Measurements from ENCODE around the gene CIDEA.
A peak's percentile ranks its signal among the peaks of the same experiment; 100 is the strongest.
"Not testable (repeated sequence)": the region's sequence is repeated elsewhere in the genome, so short reads cannot be mapped to it uniquely, and the experiment has no call there.

Gene CIDEA

DNA sequence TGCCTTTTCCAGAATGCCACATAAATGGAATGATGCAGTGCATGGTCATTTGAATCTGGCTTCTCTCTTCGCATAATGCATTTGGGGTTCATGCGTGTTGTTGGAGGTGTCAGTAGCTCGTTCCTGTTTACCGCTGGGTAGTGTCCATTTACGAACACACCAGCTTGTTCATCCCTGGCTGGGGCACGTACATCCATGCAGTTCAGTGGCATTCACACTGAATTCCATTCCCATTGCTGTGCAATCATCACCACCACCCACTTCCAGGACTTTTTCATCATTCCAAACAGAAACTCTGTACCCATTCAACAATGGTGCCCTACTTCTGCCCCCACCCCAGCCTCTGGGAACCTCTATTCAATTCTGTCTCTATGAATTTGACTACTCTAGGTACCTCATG, 14.7 kb upstream of the CIDEA start:
- no peak for DNase-seq

DNA sequence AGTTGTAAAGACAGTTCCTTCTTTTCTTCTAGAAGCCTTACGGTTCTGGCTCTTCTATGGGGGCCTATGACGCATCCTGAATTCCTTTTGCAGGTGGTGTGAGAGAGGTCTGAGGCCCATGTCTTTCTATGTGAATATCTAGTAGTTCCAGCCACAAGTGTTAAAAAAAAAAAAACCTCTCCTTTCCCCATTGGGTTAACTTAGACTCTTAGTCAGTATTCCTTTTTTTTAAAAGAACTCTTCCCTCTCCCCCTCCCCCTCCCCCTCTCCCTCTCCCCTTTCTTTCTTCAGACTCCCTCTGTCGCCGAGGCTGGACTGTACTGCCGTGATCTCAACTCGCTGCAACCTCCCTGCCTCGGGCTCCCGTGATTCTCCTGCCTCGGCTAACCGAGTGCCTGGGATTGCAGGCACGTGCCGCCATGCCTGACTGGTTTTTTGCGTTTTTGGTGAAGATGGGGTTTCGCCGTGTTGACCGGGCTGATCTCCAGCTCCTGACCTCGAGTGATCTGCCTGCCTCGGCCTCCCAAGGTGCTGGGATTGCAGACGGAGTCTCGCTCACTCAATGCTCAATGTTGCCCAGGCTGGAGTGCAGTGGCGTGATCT, 11.4 kb upstream of the CIDEA start:
- DNase-seq: no peak

DNA sequence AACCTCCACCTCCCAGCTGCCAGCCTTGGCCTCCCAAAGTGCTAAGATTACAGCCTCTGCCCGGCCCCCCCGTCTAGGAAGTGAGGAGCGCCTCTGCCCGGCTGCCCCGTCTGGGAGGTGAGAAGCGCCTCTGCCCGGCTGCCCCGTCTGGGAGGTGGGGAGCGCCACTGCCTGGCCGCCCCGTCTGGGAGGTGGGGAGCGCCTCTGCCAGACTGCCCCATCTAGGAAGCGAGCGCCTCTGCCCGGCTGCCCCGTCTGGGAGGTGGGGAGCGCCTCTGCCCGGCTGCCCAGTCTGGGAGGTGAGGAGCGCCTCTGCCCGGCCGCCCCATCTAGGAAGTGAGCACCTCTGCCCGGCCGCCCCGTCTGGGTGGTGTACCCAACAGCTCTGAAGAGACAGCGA, 10.9 kb upstream of the CIDEA start:
- DNase-seq: not testable (repeated sequence)

- DNase-seq: no peak
Measured at GRCh38 chr18:12245793-12246135, 8.4 kb upstream of the CIDEA start.

GRCh38 chr18:12246849-12247808, 7.0 kb upstream of the CIDEA start:
- no peak for DNase-seq

GRCh38 chr18:12247946-12248345, 6.2 kb upstream of the CIDEA start:
- no peak for DNase-seq

DNA sequence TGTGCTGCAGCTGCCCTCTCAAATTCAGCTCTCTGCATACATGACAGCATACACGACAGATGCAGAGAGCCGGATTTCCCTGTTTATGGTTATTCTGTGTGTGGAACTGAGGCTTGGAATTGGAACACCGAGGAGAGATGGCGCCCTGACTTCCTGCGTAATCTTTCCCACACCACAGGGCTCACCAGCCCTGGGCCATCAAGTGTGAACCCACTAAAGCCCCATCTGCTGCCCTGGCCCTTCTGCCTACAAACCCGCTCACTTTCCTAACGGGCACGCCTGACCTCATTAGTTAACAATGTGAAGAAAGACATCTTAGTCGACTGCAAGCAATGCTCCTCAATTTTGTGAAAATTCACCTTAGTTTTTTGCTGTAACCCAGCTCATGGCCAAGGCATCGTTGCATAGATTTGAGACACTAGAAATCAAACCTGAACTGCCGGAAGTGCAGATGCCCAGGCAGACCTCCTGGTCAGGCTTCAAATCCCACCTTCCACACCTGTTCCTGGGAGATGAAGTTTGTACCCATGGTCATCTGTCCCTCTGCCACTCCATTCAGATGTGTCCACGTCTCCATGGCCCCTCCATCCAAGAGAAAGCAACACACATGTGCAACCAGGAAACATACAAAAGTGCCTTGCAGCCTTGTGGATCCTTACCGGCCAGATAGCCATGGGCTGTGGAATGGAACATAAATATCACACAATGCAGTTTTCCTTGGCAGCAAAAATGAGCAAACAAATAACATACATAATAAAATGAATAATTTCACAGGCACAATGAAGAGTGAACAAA, 5.0 kb upstream of the CIDEA start:
- no peak for DNase-seq

GRCh38 chr18:12251311-12251710, 2.9 kb upstream of the CIDEA start:
- no peak for DNase-seq

DNA sequence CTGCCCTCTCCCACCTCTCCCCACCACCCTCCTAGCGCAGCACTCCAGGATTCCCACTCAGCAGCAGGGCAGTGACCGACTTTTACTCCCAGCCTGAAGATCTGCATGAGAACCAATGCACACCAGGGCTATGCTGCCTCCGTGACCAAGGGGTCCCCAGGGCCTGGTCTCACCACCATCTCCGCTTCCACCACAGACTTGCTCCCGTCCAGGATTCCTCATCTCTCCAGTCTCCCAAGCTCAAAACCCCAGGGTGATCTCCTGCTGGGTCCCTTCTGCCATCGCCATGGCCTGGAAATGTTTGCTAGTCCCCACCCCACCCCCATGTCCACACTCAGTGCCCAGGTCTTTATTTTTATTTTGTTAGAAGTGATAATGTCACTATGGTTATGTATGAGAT, 2.1 kb upstream of the CIDEA start:
- no peak for DNase-seq

GRCh38 chr18:12253027-12253426, 1.1 kb upstream of the CIDEA start:
- DNase-seq: no peak

DNA sequence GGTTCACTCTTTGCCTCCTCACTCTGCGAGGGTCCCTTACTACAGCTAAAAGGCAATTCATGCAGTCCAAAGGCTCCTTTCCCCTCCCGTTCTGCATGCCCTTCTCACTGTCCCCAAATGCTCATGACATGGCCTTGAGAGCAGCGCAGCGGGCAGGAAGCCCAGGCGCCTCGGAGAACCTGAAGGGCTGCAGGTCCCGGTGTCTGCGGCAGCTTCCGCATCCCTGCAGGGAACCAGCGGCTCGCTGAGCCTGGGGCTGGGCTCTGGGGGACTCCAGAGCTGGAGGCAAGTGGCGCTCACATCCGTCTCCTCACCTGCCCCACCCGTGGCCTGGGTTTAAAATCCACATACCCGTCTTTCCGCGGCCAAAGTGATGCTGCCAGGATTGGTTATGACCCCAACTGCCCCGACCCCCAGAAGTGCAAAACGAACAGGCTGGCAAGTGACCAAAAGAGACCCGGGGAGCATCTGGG, 462 bp upstream of the CIDEA start:
- DNase-seq: no peak

DNA sequence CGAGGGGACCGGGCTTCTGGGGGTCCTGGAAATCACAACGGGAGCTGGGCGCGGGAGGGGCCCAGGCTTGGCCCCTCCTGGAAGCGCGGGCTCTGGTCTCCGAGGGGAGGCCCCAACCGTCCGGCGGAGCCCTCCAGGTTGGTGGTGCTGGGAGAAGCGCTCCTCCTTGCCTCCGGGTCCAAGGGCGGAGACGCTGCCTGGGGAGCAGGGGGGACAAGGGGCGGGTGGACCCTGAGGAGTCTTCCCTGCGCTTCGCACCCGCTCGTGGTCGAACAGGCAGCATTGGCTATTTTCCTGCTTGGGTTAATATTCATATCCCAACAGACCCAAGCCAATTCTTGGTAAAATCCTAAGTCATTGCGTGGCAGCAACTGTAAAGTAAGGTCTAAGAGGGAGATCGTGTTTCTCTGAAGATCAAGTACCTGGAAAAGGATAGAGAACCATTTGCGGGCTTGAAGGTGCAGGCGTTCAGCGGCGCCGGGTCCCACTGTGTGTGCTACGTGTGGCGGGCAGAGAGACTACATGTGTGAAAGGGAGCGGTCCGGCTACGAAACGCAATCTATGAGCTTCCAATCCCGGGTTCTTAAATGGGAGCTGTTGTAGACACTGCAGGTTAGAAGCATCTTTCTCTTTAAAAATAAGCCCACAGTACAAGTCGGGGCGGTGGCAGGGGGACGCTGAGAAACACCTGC, 805 bp downstream of the CIDEA start:
- DNase-seq: no peak

- DNase-seq: no peak
Measured at GRCh38 chr18:12255626-12256026, 1.5 kb downstream of the CIDEA start.

- no peak for DNase-seq
Measured at GRCh38 chr18:12256951-12257350, 2.8 kb downstream of the CIDEA start.

DNA sequence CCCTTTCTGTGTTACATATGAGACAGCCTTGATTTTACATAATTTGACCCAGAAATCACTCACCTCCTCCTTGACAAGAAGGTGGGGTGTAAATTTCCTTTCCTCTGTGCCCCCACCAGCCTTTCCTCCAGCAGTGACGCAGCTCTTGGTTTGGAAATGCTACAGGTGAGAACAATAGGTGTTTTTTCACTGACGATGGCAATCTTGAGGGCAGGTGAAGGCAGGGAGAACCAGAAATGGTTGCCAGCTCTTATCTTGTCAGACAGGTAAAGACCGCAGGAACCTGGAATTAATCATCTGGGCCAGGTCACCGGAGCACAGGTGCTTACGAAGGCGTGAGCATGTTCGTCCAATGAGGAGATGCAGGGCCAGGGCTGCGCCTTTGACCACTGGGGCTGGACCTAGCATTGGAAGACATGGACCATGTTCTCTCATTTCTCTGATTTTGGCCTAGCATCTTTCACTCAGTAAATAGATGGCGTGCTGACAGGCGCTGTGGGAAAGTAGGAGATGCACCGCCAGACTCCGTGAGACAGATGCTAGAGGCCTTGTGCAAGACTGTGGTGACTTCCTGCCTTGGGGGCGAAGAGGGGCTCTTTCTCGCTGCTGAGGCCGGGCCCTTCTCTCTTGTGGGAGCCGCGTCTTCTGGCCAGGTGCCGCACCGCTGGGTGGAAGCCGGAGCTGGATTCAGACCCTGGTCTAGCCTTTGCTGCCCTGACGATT, 4.0 kb downstream of the CIDEA start:
- DNase-seq: no peak

DNA sequence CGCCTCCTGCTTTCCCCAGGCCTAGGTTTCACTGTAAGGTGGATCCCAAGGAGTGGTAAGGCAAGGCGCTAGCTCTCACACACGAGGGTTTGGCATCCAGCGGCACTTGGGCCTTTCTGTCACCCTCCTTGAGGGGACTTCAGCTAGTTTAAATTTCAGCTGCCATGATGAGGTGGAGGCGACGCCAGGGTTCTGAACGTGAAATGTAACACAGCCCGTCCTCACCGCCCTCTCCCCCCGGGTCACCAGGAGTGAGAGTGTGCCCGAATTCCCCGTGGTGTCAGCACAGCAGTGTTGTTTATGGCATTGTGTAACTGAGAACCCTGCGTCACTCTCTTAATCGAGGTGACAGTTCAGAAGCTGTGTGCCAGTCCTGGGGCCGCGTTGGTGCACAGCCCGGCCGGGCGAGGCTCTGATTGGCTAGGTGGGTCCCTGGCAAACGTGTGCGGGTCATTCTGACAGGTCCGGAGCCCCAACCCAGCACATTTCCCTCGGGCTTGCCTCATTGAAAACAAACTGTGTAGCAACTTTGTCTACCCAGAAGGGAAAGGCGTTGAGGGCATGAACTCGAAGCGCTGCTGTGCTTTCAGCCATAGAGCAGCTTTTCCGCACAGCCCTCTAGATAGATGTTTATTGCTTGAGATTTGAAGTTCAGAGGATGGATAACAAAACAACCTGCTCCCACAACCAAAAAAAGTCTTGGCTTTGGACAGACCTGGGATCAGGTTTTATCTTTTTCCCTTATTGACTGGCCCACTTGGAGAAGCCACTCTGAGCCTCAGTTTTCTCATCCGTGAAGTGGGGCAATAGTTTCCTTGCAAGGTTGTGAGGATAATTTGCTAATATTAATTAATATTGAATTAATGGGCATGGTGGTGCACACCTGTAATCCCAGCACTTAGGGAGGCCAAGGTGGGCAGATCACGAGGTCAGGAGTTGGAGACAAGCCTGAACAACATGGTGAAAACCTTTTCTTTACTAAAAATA, 4.9 kb downstream of the CIDEA start:
- DNase-seq: no peak

GRCh38 chr18:12262748-12263147, 8.6 kb downstream of the CIDEA start:
- DNase-seq: no peak

DNA sequence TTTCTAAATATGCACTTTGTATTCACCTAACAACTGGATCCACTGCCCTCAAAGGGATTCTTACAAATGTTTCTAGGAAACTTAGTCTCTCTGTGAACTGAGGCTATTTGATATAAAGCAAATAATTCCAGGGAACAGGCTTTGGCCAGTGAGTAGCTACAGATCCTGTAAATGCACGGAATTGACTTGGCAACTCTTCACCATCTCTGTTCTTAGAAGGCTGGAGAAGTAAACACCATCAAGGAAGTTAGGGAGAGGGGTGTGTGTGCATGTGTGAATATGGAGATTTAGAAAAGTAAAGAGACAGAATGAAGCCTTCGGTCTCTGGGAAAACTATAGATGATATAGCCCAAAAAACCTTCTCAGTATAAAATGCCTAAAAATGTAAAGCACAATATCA, 10.7 kb downstream of the CIDEA start:
- no peak for DNase-seq

DNA sequence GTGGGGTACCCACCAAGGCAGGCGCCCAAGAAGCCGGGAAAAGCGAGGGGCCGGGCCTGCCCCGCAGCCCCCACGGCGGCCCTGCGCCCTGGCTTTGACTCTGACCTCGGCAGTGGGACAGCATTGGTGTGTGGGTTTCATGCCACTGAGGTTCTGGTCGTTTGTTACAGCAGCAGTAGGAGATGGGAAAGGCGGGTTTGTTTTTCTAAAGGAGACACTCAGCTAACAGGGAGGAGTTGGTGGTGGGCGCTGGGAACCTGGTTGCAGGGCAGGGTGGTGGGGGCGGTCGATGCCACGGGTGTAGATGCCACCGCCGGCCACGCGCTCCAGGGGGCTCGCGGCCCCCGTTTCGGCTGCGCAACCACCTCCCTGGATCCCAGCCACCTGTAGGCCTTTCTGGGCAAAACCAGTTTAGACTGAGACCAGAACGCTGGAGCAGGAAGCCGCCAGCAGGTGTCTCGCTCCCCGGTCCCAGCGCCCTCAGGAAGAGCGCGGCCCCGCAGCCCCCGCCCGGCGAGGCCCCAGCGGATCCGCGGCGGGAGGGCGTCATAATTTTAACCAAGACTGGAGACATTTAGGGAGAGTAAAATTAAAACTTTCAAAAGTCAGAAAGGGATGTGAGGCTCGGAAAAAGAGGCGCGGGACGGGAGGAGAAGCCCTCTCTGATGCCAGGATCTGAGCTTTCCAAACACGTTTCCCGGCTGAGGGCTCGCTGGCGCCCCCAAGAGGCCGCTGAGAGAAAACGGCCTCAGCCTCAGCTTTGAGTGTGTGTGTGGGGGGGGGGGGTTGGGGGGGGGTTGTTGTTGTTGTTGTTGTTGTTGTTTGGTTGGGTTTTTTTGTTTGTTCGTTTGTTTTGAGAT, 17.4 kb downstream of the CIDEA start:
- DNase-seq: peak; percentile 37

GRCh38 chr18:12274793-12275192, 20.6 kb downstream of the CIDEA start:
- no peak for DNase-seq

Measured in NCI-H1105 (cell line).